Measurements from ENCODE around the gene SPRN. TPM values are rescaled to one million over a fixed set of nuclear protein-coding genes. Genes with fewer than 3 reads are reported as not detected.
"Not testable (repeated sequence)": the region's sequence is repeated elsewhere in the genome, so short reads cannot be mapped to it uniquely, and the experiment has no call there.

SPRN gene
- total and polyA plus RNA-seq, 2 donors (not counting 1 experiment from before 2014, with no cell fraction given): not detected

DNA sequence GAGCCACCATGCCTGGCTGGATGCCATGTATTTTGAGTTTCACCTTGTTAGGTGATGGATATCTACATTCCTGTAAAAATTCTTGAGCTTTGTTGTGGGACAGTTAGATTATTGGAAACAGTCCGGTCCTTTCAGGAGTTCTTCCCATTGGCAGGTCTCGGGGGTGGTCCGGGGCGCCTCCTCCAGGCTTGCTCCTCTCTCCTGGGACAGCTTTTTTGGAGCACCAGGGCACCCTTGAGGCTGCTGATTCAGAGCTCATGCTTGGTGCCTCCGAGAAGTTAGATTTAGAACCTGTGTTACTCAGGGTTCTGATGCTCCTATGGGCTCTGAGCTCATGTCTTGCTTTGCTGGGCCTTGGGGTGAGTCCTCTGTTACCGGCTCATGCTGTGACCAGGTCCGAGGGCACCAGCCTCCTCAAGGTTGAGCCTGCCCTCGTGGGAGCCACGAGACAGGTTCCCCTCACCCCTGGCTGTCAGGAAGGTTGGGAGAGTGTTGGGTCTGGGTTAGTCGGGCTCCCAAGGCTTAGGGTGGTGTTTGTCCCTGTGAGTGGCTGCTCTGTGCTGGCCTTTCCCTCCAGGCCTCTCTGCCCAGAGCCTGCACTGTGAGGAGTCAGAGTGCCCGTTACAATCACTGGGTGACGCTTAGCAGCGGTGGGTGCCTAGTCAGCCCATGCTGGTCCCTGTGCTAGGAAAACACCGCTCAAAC, 6.0 kb downstream of the SPRN start:
- Histone ChIP-seq H3K79me2 (ENCODE audit: control insufficient read depth, insufficient read depth, low read length) (peaks cover 34% of the 10 kb centered on the region), H3K27ac (ENCODE audit: low read length in 2 of 2) (no peak overlapping the region), H3K27me3 (replicated peaks in 1 of 4; ENCODE audit: control extremely low read depth in 1 of 4, control insufficient read depth in 3 of 4, insufficient read depth in 4 of 4, low read length in 3 of 4) (peaks cover 0 to 4% (median 2%) of the 10 kb centered on the region in 4 experiments), H3K9me3 (ENCODE audit: control extremely low read depth in 1 of 3, control insufficient read depth in 2 of 3, insufficient read depth in 1 of 3, low read length in 2 of 3) (peaks cover 0 to 3% (median 0%) of the 10 kb centered on the region in 3 donors), H4K20me1 (ENCODE audit: control insufficient read depth, insufficient read depth, low read length, poor library complexity, severe bottlenecking) (peaks cover 50% of the 10 kb centered on the region), H3K4me2 (replicated peaks; ENCODE audit: low read depth, low read length, poor library complexity, severe bottlenecking) (no peak overlapping the region), H3K9ac (ENCODE audit: low read length) (no peak overlapping the region), H3K4me1 (ENCODE audit: control insufficient read depth in 2 of 2, insufficient read depth in 2 of 2, low read length in 2 of 2) (peaks cover under 1 to 5% of the 10 kb centered on the region in 2 donors), H3K4me3 (ENCODE audit: control extremely low read depth in 1 of 5, extremely low read depth in 1 of 5, insufficient read depth in 1 of 5, low read depth in 2 of 5, low read length in 4 of 5) (no peak overlapping the region), H3K36me3 (replicated peaks in 1 of 2; ENCODE audit: control extremely low read depth in 1 of 2, control insufficient read depth in 1 of 2, extremely low read depth in 1 of 2, insufficient read depth in 2 of 2, low read length in 1 of 2) (peaks cover 8 to 17% of the 10 kb centered on the region in 2 experiments), H2AFZ (ENCODE audit: insufficient read depth, low read depth, low read length, poor library complexity, severe bottlenecking) (no peak overlapping the region)
- ATAC-seq (ENCODE audit: low read depth): no peak
- Mint-ChIP-seq H3K9me3 (ENCODE audit: insufficient read depth) (no peaks in the 10 kb centered on the region), H3K27ac (no peak overlapping the region), H3K4me1 (peaks cover 6% of the 10 kb centered on the region), H3K4me3 (no peak overlapping the region), H3K27me3 (no peaks in the 10 kb centered on the region)
- POLR2A ChIA-PET: no interaction called here
- WGBS (ENCODE audit: insufficient coverage): 94% methylated on average over 11 of the region's 14 CpGs
- intact Hi-C loops (cut with micrococcal nuclease): no loop called here
- CTCF ChIA-PET: interaction anchor here (1.6 kb wide), 1 partner anchor 89 kb away, joined by 4 read pairs; no protein-coding TSS in a partner anchor
- TF ChIP-seq EZH2 (IDR thresholded peaks at IDR 0.05; ENCODE audit: borderline replicate concordance, insufficient read depth, low read depth, low read length, poor library complexity, severe bottlenecking): no peak
- TF ChIP-seq, protein P1, sequence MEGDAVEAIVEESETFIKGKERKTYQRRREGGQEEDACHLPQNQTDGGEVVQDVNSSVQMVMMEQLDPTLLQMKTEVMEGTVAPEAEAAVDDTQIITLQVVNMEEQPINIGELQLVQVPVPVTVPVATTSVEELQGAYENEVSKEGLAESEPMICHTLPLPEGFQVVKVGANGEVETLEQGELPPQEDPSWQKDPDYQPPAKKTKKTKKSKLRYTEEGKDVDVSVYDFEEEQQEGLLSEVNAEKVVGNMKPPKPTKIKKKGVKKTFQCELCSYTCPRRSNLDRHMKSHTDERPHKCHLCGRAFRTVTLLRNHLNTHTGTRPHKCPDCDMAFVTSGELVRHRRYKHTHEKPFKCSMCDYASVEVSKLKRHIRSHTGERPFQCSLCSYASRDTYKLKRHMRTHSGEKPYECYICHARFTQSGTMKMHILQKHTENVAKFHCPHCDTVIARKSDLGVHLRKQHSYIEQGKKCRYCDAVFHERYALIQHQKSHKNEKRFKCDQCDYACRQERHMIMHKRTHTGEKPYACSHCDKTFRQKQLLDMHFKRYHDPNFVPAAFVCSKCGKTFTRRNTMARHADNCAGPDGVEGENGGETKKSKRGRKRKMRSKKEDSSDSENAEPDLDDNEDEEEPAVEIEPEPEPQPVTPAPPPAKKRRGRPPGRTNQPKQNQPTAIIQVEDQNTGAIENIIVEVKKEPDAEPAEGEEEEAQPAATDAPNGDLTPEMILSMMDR (IDR thresholded peaks at IDR 0.05): no peak
- no peak for DNase-seq

DNA sequence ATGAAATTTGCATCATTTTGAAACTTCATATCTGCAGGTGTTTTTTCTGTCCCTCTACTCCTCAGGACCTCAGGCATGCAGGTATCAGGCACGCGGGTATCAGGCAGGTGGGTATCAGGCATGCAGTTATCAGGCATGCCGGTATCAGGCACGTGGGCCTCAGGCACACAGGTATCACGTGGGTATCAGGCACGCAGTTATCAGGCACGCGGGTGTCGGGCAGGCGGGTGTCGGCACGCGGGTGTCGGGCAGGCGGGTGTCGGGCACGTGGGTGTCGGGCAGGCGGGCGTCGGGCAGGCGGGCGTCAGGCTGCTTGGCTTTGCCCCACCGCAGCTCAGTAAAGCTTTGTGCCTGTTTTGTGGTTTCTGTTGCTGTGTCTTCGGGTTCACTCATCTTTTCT, 8.7 kb downstream of the SPRN start:
- Histone ChIP-seq H3K36me3 (replicated peaks in 1 of 2; ENCODE audit: control extremely low read depth in 1 of 2, control insufficient read depth in 1 of 2, extremely low read depth in 1 of 2, insufficient read depth in 2 of 2, low read length in 1 of 2) (peaks cover 11 to 41% of the 10 kb centered on the region in 2 experiments), H3K4me1 (ENCODE audit: control insufficient read depth in 2 of 2, insufficient read depth in 2 of 2, low read length in 2 of 2) (no peaks in the 10 kb centered on the region), H3K9ac (ENCODE audit: low read length) (no peak overlapping the region), H3K27me3 (replicated peaks in 1 of 4; ENCODE audit: control extremely low read depth in 1 of 4, control insufficient read depth in 3 of 4, insufficient read depth in 4 of 4, low read length in 3 of 4) (no peaks in the 10 kb centered on the region), H3K79me2 (ENCODE audit: control insufficient read depth, insufficient read depth, low read length) (peaks cover 55% of the 10 kb centered on the region), H2AFZ (ENCODE audit: insufficient read depth, low read depth, low read length, poor library complexity, severe bottlenecking) (no peak overlapping the region), H4K20me1 (ENCODE audit: control insufficient read depth, insufficient read depth, low read length, poor library complexity, severe bottlenecking) (peaks cover 34% of the 10 kb centered on the region), H3K27ac (ENCODE audit: low read length in 2 of 2) (no peak overlapping the region), H3K9me3 (ENCODE audit: control extremely low read depth in 1 of 3, control insufficient read depth in 2 of 3, insufficient read depth in 1 of 3, low read length in 2 of 3) (peaks cover 9 to 22% (median 15%) of the 10 kb centered on the region in 3 donors), H3K4me2 (replicated peaks; ENCODE audit: low read depth, low read length, poor library complexity, severe bottlenecking) (no peak overlapping the region), H3K4me3 (ENCODE audit: control extremely low read depth in 1 of 5, extremely low read depth in 1 of 5, insufficient read depth in 1 of 5, low read depth in 2 of 5, low read length in 4 of 5) (no peak overlapping the region)
- H3K4me3 Mint-ChIP-seq: no peak overlapping the region
- no peak for DNase-seq
- H3K27ac Mint-ChIP-seq: no peak overlapping the region
- ATAC-seq (ENCODE audit: low read depth): no peak
- H3K4me1 Mint-ChIP-seq: no peaks in the 10 kb centered on the region
- peaks cover 6% of the 10 kb centered on the region for H3K9me3 Mint-ChIP-seq (ENCODE audit: insufficient read depth)
- ChIA-PET POLR2A (no interaction called here), CTCF (no interaction called here)
- TF ChIP-seq, protein P1 (IDR thresholded peaks at IDR 0.05): no peak
- TF ChIP-seq EZH2 (IDR thresholded peaks at IDR 0.05; ENCODE audit: borderline replicate concordance, insufficient read depth, low read depth, low read length, poor library complexity, severe bottlenecking): no peak
- WGBS (ENCODE audit: insufficient coverage): 98% methylated on average over 15 of the region's 25 CpGs
- H3K27me3 Mint-ChIP-seq: no peaks in the 10 kb centered on the region
- intact Hi-C loops (cut with micrococcal nuclease): no loop called here

DNA sequence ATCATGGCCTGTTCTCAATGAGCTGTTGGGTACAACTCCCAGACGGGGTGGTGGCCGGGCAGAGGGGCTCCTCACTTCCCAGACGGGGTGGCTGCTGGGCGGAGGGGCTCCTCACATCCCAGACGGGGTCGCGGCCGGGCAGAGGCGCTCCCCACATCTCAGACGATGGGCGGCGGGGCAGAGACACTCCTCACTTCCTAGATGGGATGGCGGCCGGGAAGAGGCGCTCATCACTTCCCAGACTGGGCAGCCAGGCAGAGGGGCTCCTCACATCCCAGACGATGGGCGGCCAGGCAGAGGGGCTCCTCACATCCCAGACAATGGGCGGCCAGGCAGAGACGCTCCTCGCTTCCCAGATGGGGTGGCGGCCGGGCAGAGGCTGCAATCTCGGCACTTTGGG, 10.0 kb downstream of the SPRN start:
- H3K4me3 ChIP-seq (ENCODE audit: control extremely low read depth in 1 of 5, extremely low read depth in 1 of 5, insufficient read depth in 1 of 5, low read depth in 2 of 5, low read length in 4 of 5); CTCF ChIA-PET; H3K9me3 Mint-ChIP-seq (ENCODE audit: insufficient read depth); ATAC-seq (ENCODE audit: low read depth); POLR2A ChIA-PET; H3K4me2 ChIP-seq (replicated peaks; ENCODE audit: low read depth, low read length, poor library complexity, severe bottlenecking); H3K27ac ChIP-seq (ENCODE audit: low read length in 2 of 2); H3K9ac ChIP-seq (ENCODE audit: low read length); H2AFZ ChIP-seq (ENCODE audit: insufficient read depth, low read depth, low read length, poor library complexity, severe bottlenecking); H3K4me3 Mint-ChIP-seq; H3K27me3 Mint-ChIP-seq; intact Hi-C loops (cut with micrococcal nuclease); H3K27me3 ChIP-seq (replicated peaks in 1 of 4; ENCODE audit: control extremely low read depth in 1 of 4, control insufficient read depth in 3 of 4, insufficient read depth in 4 of 4, low read length in 3 of 4); DNase-seq; H3K4me1 Mint-ChIP-seq; H3K4me1 ChIP-seq (ENCODE audit: control insufficient read depth in 2 of 2, insufficient read depth in 2 of 2, low read length in 2 of 2); H3K27ac Mint-ChIP-seq: not testable (repeated sequence)
- Histone ChIP-seq H3K79me2 (ENCODE audit: control insufficient read depth, insufficient read depth, low read length) (peaks cover 64% of the 10 kb centered on the region), H3K9me3 (ENCODE audit: control extremely low read depth in 1 of 3, control insufficient read depth in 2 of 3, insufficient read depth in 1 of 3, low read length in 2 of 3) (peaks cover 10 to 23% (median 21%) of the 10 kb centered on the region in 3 donors), H4K20me1 (ENCODE audit: control insufficient read depth, insufficient read depth, low read length, poor library complexity, severe bottlenecking) (peaks cover 32% of the 10 kb centered on the region), H3K36me3 (replicated peaks in 1 of 2; ENCODE audit: control extremely low read depth in 1 of 2, control insufficient read depth in 1 of 2, extremely low read depth in 1 of 2, insufficient read depth in 2 of 2, low read length in 1 of 2) (peaks cover 14 to 49% of the 10 kb centered on the region in 2 experiments)
- WGBS (ENCODE audit: insufficient coverage): 97% methylated on average over 9 of the region's 23 CpGs
